22Rv1 (cell line): Measurements from ENCODE around the gene GATB.

Source experiments
- CTCF ChIP-seq: fragments of 450-650 bp; IDR thresholded peaks from 2 replicates; pipeline ENCODE4 v1.5.1; 2017; ENCODE audit warnings: mild to moderate bottlenecking
- ZFX ChIP-seq: fragments of 450-650 bp; IDR thresholded peaks from 2 replicates; pipeline ENCODE4 v1.6.1; 2017; ENCODE audit warnings: antibody characterized with exemption, borderline replicate concordance

- no peak for TF ChIP-seq CTCF
- TF ChIP-seq ZFX: no peak
Measured at GRCh38 chr4:151804086-151804630, 43.4 kb upstream of the GATB start.
